Adrenal gland (tissue), 5 donors: ENCODE data around the gene SMTNL2.

ENCODE experiments used
- CTCF ChIP-seq, 6 experiments: fragments of 450-650 bp in 4 of 6; fragments of 200-600 bp in 2 of 6; sonication (generic) in 1 of 6; IDR thresholded peaks; 1 replicate in 5 of 6; 2 replicates in 1 of 6; pipeline versions ENCODE4 v1.5.1 to v1.8.0; 2016 to 2021; ENCODE audit warnings: antibody characterized with exemption in 6 of 6, mild to moderate bottlenecking in 2 of 6, moderate library complexity in 1 of 6
- POLR2A ChIP-seq, 2 donors: fragments of 450-650 bp; IDR thresholded peaks; one replicate each; pipeline ENCODE4 v1.6.1; 2017; ENCODE audit warnings: antibody characterized with exemption in 2 of 2, mild to moderate bottlenecking in 2 of 2, moderate library complexity in 1 of 2
- donor health status: DM: no; HTN: no; CAD: no.

GRCh38 chr17:4586043-4586442 lies 1.7 kb downstream of the SMTNL2 start:
- no peak for TF ChIP-seq CTCF (IDR thresholded peaks at IDR 0.05)
- TF ChIP-seq POLR2A (IDR thresholded peaks at IDR 0.05): no peak
